ENCODE results near the gene PGM3.

GRCh38 chr6:83127258-83127657 is 65.8 kb downstream of the PGM3 start:
- TF ChIP-seq POLR2A (IDR thresholded peaks at IDR 0.05), result no peak
- TF ChIP-seq CTCF (IDR thresholded peaks at IDR 0.05), result no peak

Data from testis (tissue), 2 donors.